IPS-18a (cell line): ENCODE measurements around the gene ELP2.
"Not testable (repeated sequence)": the region's sequence is repeated elsewhere in the genome, so short reads cannot be mapped to it uniquely, and the experiment has no call there.

ENCODE experiments used
- H3K27ac ChIP-seq: one replicate; pipeline ENCODE4 v1.5.1; 2013; ENCODE audit warnings: low read length
- H3K27me3 ChIP-seq: one replicate; pipeline ENCODE4 v1.6.1; 2013; ENCODE audit warnings: mild to moderate bottlenecking, low read length; ENCODE audit not compliant: control insufficient read depth, insufficient read depth
- H3K36me3 ChIP-seq: one replicate; pipeline ENCODE4 v1.6.1; 2013; ENCODE audit warnings: low read depth, low read length; ENCODE audit not compliant: control insufficient read depth
- H3K4me1 ChIP-seq: one replicate; pipeline ENCODE4 v1.6.1; 2013; ENCODE audit warnings: low read depth, low read length; ENCODE audit not compliant: control insufficient read depth
- H3K4me3 ChIP-seq: one replicate; pipeline ENCODE4 v1.5.1; 2013; ENCODE audit warnings: low read length
- H3K9ac ChIP-seq: one replicate; pipeline ENCODE4 v1.6.1; 2013; ENCODE audit warnings: mild to moderate bottlenecking, low read length, moderate library complexity
- H3K9me3 ChIP-seq: one replicate; pipeline ENCODE4 v1.6.1; 2013; ENCODE audit warnings: low read depth, low read length; ENCODE audit not compliant: control insufficient read depth

The ELP2 gene, protein sequence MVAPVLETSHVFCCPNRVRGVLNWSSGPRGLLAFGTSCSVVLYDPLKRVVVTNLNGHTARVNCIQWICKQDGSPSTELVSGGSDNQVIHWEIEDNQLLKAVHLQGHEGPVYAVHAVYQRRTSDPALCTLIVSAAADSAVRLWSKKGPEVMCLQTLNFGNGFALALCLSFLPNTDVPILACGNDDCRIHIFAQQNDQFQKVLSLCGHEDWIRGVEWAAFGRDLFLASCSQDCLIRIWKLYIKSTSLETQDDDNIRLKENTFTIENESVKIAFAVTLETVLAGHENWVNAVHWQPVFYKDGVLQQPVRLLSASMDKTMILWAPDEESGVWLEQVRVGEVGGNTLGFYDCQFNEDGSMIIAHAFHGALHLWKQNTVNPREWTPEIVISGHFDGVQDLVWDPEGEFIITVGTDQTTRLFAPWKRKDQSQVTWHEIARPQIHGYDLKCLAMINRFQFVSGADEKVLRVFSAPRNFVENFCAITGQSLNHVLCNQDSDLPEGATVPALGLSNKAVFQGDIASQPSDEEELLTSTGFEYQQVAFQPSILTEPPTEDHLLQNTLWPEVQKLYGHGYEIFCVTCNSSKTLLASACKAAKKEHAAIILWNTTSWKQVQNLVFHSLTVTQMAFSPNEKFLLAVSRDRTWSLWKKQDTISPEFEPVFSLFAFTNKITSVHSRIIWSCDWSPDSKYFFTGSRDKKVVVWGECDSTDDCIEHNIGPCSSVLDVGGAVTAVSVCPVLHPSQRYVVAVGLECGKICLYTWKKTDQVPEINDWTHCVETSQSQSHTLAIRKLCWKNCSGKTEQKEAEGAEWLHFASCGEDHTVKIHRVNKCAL

DNA sequence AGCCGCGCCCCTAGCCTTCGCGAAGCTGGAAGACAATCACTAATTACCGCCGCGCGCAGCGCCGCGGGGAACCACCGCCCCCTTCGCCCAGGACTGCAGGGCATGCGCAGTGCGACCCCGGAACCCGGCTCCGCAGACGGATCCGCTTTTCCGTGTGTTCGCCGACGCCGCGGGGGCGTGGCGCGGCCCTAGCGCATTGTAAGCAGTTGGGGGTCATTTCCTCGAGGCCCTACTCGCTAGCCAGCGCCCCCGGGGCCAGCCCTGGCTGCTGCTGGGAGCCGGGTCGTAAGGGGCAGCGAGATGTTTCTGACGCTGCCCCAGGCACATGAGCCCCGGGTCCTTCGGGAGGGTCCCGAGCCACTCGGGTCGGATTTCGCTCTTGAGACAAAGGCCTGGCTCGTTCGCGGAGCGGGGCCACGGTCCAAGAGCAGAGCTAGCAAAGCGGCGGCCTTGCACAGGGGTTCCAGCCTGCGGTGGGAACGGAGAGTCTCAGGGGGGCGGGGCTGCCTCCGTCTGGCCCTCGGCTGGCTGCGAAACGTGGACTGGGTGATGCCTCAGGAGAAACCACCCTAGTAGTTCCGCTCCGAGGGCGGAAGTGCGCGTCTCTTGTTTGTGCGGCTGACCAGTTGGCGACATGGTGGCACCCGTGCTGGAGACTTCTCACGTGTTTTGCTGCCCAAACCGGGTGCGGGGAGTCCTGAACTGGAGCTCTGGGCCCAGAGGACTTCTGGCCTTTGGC is at the start of gene ELP2, which contains the start of gene SLC39A6:
ELP2 (plus strand) TSS at position 600 of the 739 bp plus-strand sequence; CDS start at position 635, 35 bp downstream.
SLC39A6 (minus strand) TSS at position 41 of the 739 bp plus-strand sequence. CDS start 2,333 bp downstream, outside the sequence.
- Histone ChIP-seq H3K27ac (peak within 1 kb of the TSS; percentile 93), H3K36me3 (peaks cover 22% of the 10 kb centered on the region), H3K9me3 (no peaks in the 10 kb centered on the region), H3K9ac (peak within 1 kb of the TSS; percentile 93), H3K4me3 (peak within 1 kb of the TSS; percentile 99), H3K4me1 (peaks cover 5% of the 10 kb centered on the region), H3K27me3 (no peaks in the 10 kb centered on the region)

DNA sequence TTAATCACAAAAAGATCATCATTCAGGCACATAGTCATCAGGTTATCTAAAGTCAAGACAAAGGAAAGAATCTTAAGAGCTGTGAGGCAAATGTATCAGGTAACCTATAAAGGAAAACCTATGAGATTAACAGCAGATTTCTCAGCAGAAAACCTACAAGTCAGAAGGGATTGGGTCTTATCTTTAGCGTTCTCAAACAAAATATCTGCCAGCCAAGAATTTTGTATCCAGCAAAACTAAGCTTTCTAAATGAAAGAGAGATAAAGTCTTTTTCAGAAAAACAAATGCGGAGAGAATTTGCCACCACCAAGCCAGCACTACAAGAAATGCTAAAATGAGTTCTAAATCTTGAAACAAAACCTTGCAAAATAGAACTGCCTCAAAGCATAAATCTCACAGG is 48.6 kb upstream of the ELP2 start:
- H3K4me1 ChIP-seq, H3K27ac ChIP-seq, H3K9ac ChIP-seq, H3K9me3 ChIP-seq, H3K4me3 ChIP-seq, H3K27me3 ChIP-seq, H3K36me3 ChIP-seq: not testable (repeated sequence)

DNA sequence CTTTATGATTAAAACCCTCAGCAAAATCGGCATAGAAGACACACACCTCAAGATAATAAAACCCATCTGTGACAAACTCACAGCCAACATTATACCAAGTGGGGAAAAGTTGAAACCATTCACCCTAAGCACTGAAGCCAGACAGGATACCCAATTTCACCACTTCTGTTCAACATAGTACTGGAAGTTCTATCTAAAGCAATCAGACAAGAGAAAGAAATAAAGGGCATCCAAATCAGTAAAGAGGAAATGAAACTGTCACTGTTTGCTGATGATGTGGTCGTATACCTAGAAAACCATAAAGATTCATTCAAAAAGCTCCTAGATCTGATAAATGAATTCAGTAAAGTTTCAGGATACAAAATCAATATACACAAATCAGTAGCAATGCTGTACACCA is 46.0 kb upstream of the ELP2 start:
- no peak overlapping the region for H3K4me3 ChIP-seq
- no peaks in the 10 kb centered on the region for H3K4me1 ChIP-seq
- H3K27ac ChIP-seq = no peak overlapping the region
- H3K36me3 ChIP-seq = no peaks in the 10 kb centered on the region
- no peaks in the 10 kb centered on the region for H3K27me3 ChIP-seq
- no peak overlapping the region for H3K9ac ChIP-seq
- H3K9me3 ChIP-seq = peaks cover 2% of the 10 kb centered on the region

DNA sequence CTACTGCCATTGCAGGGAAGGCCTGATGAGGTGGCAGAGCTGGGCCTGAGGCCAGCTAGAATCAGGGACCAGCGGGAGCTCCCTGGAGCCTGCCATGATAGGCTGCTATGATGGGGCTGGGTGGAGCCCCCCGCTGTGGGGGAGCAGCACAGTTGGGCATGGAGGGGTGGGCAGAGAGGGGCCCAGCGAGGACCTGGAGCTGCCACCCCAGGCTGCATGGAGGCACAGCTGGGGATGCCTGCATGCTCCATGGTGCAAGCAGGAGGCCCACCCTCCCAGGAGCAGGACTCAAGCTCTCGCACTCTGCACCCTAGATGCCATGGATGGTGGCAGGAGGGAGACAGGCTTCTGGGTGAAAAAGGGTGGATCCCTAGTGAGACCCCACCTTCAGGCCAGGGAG is 44.5 kb upstream of the ELP2 start:
- H3K4me3 ChIP-seq = no peak overlapping the region

DNA sequence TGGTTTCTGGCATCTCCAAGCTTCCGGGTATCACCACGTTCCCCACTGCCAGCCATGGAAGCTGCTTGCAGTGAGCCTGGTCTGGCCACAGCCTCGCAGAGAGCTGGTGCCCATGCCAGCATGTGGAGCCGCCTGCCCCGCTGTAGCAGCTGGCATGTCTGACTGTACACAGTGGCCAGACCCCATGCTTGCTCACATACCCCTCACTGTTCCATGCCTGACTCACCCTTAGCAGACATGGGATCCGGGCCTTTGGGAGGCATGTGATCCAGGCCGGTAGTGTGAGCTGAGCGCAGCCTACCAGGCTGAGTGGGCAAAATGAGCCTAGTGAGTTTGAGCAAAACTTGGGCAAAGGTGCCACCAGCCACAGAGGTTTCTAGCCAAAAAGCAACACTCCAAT is 43.5 kb upstream of the ELP2 start:
- H3K4me3 ChIP-seq = no peak overlapping the region
- H3K27me3 ChIP-seq = no peaks in the 10 kb centered on the region
- no peak overlapping the region for H3K9ac ChIP-seq
- H3K36me3 ChIP-seq = no peaks in the 10 kb centered on the region
- no peaks in the 10 kb centered on the region for H3K9me3 ChIP-seq
- H3K4me1 ChIP-seq = no peaks in the 10 kb centered on the region
- H3K27ac ChIP-seq = no peak overlapping the region

More for the DNA sequence above, 44.5 kb upstream of the ELP2 start:
- Histone ChIP-seq H3K27me3 (no peaks in the 10 kb centered on the region), H3K36me3 (no peaks in the 10 kb centered on the region), H3K9ac (no peak overlapping the region), H3K9me3 (no peaks in the 10 kb centered on the region), H3K27ac (no peak overlapping the region), H3K4me1 (no peaks in the 10 kb centered on the region)

DNA sequence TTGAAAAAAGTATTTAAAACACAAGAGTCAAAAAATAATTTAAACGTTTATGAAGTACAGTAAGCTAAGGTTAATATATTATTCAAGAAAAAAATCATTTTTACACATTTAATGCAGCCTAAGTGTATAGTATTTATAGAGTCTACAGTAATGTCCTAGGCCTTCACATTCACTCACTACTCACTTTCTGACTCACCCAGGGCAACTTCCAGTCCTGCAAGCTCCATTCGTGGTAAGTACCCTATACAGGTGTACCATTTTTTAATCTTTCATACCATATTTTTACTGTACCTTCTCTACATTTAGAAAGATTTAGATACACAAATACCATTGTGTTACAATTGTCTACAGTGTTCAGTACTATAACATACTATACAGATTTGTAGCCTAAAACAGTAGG is 41.4 kb upstream of the ELP2 start:
- Histone ChIP-seq H3K36me3 (no peaks in the 10 kb centered on the region), H3K9ac (no peak overlapping the region), H3K9me3 (no peaks in the 10 kb centered on the region), H3K4me3 (no peak overlapping the region), H3K27ac (no peak overlapping the region), H3K4me1 (no peaks in the 10 kb centered on the region), H3K27me3 (no peaks in the 10 kb centered on the region)

DNA sequence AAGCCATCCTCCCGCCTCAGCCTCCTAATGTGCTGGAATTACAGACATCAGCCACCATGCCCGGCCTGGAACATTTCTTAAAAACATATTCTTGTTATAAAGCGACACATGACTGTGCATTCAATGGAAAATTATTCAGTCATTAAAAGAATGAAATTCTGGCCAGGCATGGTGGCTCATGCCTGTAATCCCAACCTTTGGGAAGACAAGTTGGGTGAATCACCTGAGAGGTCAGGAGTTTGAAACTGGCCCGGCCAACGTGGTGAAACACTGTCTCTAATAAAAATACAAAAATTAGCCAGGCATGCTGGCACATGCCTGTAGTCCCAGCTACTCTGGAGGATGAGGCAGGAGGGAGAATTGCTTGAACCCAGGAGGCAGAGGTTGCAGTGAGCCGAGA is 40.7 kb upstream of the ELP2 start:
- no peak overlapping the region for H3K4me3 ChIP-seq
- H3K27ac ChIP-seq = no peak overlapping the region
- no peaks in the 10 kb centered on the region for H3K27me3 ChIP-seq
- H3K4me1 ChIP-seq = no peaks in the 10 kb centered on the region
- H3K36me3 ChIP-seq = no peaks in the 10 kb centered on the region
- H3K9me3 ChIP-seq = no peaks in the 10 kb centered on the region
- no peak overlapping the region for H3K9ac ChIP-seq

DNA sequence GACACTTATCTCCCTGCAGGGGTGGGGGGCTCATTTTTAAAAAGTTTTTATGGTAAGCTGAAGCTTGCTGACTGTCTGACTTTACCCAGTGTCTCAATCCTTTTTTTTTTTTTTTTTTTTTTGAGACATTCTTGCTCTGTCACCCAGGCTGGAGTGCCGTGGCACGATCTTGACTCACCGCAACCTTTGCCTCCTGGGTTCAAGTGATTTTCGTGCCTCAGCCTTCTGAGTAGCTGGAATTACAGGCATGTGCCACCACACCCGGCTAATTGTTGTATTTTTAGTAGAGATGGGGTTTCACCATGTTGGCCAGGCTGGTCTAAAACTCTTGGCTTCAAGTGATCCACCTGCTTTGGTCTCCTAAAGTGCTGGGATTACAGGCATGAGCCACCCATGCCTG is 37.6 kb upstream of the ELP2 start:
- not testable (repeated sequence) for H3K27me3 ChIP-seq, H3K4me3 ChIP-seq, H3K9ac ChIP-seq, H3K27ac ChIP-seq, H3K9me3 ChIP-seq, H3K4me1 ChIP-seq, H3K36me3 ChIP-seq

DNA sequence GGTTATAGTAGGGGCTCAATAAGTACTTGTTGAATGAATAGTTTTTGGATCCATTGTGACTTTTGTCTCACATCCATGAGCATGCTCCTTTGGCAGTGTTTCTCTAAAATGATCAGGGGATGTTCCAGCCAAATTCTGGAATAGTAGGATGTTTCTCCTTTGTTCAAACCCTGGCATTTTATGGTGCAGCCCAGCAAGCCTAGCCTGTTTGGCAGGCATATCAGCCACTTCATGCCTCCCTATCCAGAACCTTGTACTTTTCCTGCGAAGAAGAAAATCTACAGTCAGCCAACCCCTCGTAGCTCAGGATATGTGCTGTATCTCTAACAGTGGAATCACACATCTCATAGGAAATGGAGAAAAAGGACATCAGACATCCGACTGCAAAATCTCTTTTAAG is 35.3 kb upstream of the ELP2 start:
- H3K4me1 ChIP-seq = no peaks in the 10 kb centered on the region
- H3K27me3 ChIP-seq = no peaks in the 10 kb centered on the region
- no peak overlapping the region for H3K9ac ChIP-seq
- no peaks in the 10 kb centered on the region for H3K36me3 ChIP-seq
- H3K4me3 ChIP-seq = no peak overlapping the region
- no peaks in the 10 kb centered on the region for H3K9me3 ChIP-seq
- H3K27ac ChIP-seq = no peak overlapping the region

DNA sequence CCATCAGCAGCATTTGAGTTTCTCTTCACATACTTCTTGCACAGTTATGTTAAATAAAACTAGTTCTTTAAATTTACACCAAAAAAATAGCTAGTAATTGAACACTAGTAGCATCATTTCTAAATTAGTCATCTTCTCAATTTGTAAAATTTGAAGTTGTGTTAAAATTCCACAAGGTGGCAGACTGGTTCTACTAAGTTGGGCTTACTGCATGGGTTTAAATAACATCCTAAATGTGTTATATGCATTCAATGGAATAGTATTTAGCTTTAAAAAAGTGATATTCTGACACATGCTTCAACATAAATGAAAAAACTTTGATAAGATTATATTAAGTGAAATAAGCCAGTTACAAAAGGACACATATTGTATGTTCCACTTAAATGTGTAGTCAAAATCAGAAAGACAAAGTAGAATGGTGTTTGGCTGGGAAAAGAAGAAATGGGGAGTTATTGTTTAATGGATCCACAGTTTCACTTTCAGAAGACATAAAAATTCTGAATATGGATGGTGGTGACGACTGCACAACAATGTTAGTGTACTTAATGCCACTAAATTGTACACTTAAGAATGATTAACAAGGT is 33.7 kb upstream of the ELP2 start:
- Histone ChIP-seq H3K36me3 (no peaks in the 10 kb centered on the region), H3K9me3 (no peaks in the 10 kb centered on the region), H3K4me1 (no peaks in the 10 kb centered on the region)

DNA sequence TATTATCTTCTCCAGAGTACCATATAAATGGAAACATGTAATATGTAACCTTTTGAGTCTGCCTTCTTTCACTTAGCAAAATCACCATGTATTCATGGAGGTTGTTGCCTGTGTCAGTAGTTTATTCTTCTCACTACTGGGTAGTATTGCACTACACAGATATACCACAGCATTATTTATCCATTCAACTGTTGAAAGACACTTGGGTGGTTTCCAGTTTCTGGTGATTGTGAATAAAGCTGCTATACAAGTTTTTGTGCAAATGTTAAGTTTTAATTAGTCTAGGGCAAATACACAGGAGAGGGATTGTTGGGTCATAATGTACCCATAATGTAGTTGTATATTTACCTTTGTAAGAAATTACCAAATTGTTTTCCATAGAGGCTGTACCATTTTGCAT is 32.7 kb upstream of the ELP2 start:
- H3K4me3 ChIP-seq = no peak overlapping the region
- no peak overlapping the region for H3K27ac ChIP-seq
- no peaks in the 10 kb centered on the region for H3K27me3 ChIP-seq
- H3K9ac ChIP-seq = no peak overlapping the region
- H3K9me3 ChIP-seq = no peaks in the 10 kb centered on the region
- no peaks in the 10 kb centered on the region for H3K36me3 ChIP-seq
- no peaks in the 10 kb centered on the region for H3K4me1 ChIP-seq

More for the DNA sequence above, 33.7 kb upstream of the ELP2 start:
- no peak overlapping the region for H3K4me3 ChIP-seq
- H3K27ac ChIP-seq = no peak overlapping the region
- H3K27me3 ChIP-seq = no peaks in the 10 kb centered on the region
- no peak overlapping the region for H3K9ac ChIP-seq
